GM18508 (cell line): Measurements from ENCODE around the gene TSNAXIP1.
"Not testable (repeated sequence)": the region's sequence is repeated elsewhere in the genome, so short reads cannot be mapped to it uniquely, and the experiment has no call there.

Source experiments
- ATAC-seq: cut with Tn5 transposase; IDR thresholded peaks from one replicate; pipeline ENCODE4 v1.9.1; 2021; ENCODE audit warnings: moderate number of reproducible peaks; ENCODE audit not compliant: insufficient read depth, unreplicated experiment

TSNAXIP1 gene

GRCh38 chr16:67825906-67826305, 19.2 kb downstream of the TSNAXIP1 start:
- no peak for ATAC-seq

GRCh38 chr16:67828651-67829050, 22.0 kb downstream of the TSNAXIP1 start:
- ATAC-seq: no peak

DNA sequence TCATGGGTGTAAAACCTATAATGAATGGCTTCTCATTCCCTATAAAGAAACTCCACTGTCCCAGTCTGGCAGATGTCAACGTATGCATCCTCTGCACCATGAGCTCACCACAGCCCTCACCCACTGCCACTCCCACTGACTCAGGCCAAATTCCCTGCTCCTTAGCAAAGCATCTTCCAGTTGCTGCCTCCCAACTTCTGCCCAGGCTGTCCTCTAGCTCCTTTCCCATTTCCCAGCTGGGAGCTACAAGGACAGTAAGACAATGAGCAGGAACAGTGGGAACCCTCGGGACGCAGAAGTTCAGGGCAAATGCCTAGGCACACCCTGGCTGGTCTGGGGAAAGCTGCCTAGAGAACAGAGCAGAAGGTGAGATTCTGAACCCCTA, 26.3 kb downstream of the TSNAXIP1 start:
- no peak for ATAC-seq

DNA sequence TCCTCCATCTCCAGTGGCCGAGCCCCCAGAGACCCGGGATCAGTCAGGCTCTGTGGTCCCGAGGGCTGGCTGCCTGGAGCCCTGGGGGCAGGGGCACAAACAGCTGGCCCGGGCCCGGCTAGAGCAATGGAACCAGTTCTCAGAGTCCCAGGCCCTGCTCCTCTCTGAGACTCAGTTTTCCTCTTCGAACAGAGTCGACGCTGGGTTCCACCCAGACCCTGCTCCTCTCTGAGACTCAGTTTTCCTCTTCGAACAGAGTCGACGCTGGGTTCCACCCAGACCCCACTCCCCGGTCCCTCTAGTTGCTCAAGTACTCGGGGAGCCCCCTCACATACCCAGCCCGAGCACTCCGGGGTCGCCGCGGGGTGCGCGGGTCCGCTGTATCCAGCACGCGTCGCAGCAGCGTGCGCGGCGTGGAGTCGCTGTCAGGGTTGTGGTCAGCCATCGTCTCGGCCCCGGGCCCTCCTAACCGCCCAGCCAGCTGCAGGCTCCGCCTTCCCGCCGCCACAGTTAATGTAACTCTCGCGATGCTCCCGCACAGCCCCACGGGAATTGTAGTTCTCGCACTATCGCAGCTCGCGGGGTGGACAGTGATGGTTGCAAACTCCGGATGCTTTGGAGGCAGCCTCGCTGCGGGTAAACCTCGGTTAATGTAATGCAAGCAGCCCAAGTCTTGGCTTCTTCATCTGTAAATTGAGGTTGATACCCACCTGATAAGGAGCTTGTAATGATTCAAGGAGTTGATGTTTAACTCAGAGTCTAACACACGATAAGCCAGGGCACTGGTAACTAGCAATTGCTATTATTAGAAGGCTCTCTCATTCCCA, 26.9 kb downstream of the TSNAXIP1 start:
- ATAC-seq: peak; percentile 82

DNA sequence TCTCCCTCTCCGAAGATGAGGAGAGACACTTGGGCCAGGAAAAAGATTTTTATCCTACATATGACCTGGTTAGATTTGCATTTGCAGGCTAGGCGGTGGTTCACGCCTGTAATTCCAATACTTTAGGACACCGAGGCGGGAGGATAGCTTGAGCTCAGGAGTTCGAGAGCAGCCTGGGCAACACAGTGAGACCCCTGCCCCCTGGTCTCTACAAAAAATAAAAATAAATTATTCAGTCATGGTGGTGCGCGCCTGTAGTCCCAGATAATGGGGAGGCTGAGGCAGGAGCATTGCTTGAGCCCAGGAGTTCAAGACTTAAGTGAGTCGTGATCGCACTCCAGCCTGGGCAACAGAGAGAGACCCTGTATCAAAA, 27.5 kb downstream of the TSNAXIP1 start:
- ATAC-seq: no peak

DNA sequence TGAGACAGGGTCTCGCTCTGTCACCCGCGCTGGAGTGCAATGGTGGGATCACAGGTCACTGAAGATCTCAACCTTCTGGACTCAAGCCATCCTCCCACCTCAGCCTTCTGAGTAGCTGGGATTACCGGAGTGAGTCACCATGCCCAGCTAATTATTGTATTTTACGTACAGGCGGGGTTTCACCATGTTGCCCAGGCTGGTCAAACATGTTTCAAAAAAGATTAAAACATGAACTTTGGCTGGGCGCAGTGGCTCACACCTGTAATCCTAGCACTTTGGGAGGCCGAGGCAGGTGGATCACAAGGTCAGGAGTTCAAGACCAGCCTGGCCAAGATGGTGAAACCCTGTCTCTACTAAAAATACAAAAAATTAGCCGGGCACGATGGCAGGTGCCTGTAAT, 30.5 kb downstream of the TSNAXIP1 start:
- ATAC-seq: not testable (repeated sequence)

DNA sequence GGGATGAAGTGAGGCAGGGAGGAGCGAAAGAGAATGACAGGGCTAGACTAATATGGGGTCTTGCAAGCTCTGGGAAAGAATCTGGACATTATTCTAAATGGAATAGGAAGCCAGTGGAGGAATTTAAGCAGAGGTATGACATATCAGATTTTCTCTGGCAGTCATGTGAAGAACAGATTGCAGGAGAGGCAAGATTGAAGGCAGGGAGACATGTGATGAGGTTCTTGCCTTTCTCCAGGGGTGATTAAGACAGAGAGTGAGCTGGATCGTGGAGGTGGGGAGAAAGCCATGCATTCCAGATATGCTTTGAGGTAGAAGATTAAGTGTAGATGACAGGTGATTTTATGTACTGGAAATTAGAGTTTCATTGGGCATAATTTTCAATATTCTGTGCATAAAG, 31.1 kb downstream of the TSNAXIP1 start:
- no peak for ATAC-seq

DNA sequence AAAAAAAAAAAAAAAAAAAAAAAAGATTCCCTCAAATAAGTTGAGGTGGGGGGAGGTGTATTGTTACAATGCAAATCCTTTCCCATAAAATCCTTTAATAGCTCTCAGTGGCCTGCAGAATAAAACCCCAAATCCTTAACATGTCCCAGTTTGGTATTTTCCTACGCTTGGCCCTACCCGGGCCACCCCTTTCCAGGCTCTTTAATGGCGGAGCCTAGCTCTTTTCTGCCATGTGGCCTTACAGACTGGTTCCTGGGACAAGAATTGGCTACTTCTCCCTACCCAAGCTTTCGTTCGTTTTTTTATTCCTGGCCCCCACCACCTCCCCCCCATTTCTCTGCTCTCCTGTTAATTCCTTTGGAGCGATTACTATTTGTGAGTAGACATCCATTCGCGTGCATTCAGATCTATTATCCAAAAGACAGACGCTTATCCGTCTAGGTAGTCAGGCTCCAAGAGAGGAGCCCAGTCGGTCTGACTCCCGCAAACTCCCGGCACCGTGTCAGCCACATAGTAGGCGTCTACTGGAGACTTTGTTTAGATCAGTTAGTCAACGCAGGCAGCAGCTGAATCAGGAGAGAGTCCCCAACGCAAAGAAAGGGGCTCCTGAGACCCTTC, 34.6 kb downstream of the TSNAXIP1 start:
- no peak for ATAC-seq

DNA sequence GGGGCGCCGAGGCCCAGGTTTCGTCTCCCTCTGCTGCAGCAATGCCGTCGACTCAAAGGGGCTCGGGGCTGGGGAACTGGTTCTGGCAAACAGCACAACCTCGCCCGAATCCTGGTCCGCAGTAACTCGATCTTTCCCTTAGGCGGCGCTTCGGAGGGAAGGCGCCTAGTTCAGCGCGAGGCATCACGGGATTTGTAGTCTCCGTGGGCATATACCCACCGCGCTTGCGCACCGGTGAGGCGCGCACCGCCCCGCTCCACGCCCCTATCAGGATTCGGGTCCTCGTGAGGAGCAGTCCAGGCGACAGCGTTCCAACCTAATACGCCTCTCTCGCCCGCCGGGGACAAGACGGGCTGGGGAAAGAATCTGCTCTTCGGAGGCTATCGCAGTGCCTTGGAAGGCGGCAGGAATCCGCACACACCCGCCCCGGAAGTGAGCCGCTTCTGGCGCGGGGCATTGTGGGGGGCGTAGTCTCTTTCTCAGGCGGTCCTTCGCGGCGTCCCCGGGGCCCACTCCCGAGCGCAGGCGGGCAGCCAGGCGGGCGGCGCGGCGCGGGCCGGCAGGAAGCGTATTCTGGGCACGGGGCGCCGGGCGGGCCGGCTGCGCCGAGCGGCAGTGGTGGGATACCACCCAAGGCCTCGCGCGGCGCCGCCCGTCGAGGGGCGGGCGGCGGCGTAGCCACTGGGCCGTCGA, 35.3 kb downstream of the TSNAXIP1 start, which contains the start of gene THAP11:
THAP11 (plus strand) TSS at position 505 of the 693 bp plus-strand sequence. CDS start 235 bp downstream, outside the sequence.
- no peak for ATAC-seq

DNA sequence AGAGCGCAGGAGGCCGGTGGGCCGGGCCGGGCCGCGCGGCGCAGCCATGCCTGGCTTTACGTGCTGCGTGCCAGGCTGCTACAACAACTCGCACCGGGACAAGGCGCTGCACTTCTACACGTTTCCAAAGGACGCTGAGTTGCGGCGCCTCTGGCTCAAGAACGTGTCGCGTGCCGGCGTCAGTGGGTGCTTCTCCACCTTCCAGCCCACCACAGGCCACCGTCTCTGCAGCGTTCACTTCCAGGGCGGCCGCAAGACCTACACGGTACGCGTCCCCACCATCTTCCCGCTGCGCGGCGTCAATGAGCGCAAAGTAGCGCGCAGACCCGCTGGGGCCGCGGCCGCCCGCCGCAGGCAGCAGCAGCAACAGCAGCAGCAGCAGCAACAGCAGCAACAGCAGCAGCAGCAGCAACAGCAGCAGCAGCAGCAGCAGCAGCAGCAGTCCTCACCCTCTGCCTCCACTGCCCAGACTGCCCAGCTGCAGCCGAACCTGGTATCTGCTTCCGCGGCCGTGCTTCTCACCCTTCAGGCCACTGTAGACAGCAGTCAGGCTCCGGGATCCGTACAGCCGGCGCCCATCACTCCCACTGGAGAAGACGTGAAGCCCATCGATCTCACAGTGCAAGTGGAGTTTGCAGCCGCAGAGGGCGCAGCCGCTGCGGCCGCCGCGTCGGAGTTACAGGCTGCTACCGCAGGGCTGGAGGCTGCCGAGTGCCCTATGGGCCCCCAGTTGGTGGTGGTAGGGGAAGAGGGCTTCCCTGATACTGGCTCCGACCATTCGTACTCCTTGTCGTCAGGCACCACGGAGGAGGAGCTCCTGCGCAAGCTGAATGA, 36.0 kb downstream of the TSNAXIP1 start:
- no peak for ATAC-seq

- no peak for ATAC-seq
Measured at GRCh38 chr16:67843343-67843765, 36.7 kb downstream of the TSNAXIP1 start.

- no peak for ATAC-seq
Measured at GRCh38 chr16:67844497-67844896, 37.8 kb downstream of the TSNAXIP1 start.

DNA sequence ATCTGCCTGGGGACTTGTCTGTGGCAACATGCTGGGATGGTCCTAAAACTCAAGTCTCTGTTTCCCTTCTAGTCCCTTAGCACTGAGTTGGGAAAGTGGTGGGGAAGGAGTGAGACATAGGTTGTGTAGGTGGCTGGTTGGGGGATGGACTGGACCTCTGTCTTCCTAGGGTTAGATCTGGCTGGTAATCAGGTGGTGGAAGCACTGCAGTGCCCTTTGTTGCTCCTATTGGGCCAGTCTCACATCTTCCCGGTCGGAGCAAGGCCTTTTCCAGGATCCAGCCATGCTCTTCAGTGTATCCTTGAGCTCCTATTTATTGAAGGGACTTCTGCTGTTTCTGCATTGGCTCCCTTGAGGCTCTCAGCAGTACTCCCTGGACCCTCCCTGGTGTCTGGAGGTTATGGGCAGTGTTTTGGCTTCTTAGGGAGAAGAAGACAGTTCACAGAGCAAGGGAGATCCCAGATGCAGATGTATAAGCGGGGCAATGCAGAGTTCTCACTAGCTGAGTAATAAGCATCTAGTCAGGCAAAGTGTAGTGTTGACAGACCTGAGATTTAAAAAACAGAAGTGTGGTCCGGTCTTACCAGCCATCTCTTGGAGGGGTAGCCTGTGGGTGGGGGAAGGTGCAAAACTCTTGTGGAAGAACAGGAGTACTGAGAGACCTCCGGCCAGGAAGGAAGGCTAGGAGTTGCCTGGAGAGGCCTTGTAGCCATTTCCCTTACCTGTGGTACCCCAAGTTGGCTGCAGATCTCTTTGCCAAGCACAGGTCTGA, 38.8 kb downstream of the TSNAXIP1 start:
- no peak for ATAC-seq

- ATAC-seq: no peak
Measured at GRCh38 chr16:67846063-67846319, 39.3 kb downstream of the TSNAXIP1 start.

DNA sequence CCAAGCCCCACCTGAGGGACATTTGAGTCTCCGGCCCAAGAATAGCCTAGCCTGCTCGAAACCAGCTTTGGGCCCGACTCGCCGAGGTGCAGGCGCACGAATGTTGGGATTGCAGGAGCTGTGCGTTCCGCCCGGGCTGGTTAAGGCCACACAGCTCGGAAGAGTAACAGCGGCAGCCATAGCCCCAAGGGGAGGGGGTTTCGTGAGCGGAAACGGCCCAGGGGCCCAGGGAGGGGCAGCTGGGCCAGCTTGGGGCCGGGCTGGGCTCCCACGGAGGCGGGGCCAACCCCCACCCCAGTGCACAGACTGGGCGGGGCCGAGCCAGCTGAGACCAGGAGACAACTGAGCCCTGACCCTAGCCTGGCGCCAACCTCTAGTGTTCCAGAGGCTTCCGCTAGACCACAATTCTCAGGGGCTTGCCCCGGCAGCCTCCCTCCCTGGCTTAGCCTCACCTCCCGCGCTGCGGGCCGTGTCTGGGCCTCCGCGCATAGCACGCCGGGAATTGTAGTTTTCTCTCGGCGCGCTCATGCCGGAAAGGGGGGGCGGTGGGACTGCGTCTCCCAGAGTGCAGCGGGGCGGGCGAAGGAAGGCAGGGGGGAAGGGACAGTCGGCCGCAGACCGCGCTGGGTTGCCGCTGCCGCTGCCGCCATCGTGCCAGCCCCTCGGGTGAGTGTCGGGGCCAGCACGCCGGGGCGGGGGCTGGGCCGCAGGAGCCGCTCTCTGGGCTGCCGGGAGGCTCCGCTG, 39.8 kb downstream of the TSNAXIP1 start, which contains the start of gene NUTF2:
NUTF2 (plus strand) TSS at position 614 of the 744 bp plus-strand sequence. CDS start 18,198 bp downstream, outside the sequence.
- peak; percentile 43 for ATAC-seq

GRCh38 chr16:67847064-67847861, 40.6 kb downstream of the TSNAXIP1 start, which contains the start of gene CENPT:
Gene CENPT, minus strand, starts transcription at chr16:67847693. Its CDS starts 13,834 bp downstream, at chr16:67833859.
- ATAC-seq: peak; percentile 20

GRCh38 chr16:67848118-67848517, 41.4 kb downstream of the TSNAXIP1 start:
- no peak for ATAC-seq

GRCh38 chr16:67853670-67854069, 47.0 kb downstream of the TSNAXIP1 start:
- no peak for ATAC-seq
